ENCODE results near the gene ITPRID2. TPM values are rescaled to one million over a fixed set of nuclear protein-coding genes. Genes with fewer than 3 reads are reported as not detected.

The ITPRID2 gene
- total RNA-seq, 4 donors from 2014 or later = 20.1 to 69.2 (median 60.1) TPM

- no peak for DNase-seq
- H3K27ac ChIP-seq = no peak overlapping the region
- 88 to 90% methylated on average over 4 of the region's 4 CpGs for WGBS, 2 donors
- H3K36me3 ChIP-seq = no peaks in the 10 kb centered on the region
- peaks cover 0 to 12% (median 0%) of the 10 kb centered on the region in 3 donors for H3K4me1 ChIP-seq
- no peaks in the 10 kb centered on the region for H3K9me3 ChIP-seq
- TF ChIP-seq POLR2A (IDR thresholded peaks at IDR 0.05) = no peak
- TF ChIP-seq, protein P1, sequence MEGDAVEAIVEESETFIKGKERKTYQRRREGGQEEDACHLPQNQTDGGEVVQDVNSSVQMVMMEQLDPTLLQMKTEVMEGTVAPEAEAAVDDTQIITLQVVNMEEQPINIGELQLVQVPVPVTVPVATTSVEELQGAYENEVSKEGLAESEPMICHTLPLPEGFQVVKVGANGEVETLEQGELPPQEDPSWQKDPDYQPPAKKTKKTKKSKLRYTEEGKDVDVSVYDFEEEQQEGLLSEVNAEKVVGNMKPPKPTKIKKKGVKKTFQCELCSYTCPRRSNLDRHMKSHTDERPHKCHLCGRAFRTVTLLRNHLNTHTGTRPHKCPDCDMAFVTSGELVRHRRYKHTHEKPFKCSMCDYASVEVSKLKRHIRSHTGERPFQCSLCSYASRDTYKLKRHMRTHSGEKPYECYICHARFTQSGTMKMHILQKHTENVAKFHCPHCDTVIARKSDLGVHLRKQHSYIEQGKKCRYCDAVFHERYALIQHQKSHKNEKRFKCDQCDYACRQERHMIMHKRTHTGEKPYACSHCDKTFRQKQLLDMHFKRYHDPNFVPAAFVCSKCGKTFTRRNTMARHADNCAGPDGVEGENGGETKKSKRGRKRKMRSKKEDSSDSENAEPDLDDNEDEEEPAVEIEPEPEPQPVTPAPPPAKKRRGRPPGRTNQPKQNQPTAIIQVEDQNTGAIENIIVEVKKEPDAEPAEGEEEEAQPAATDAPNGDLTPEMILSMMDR (IDR thresholded peaks at IDR 0.05) = no peak
- H3K4me3 ChIP-seq = no peak overlapping the region
- H3K27me3 ChIP-seq = no peaks in the 10 kb centered on the region
- intact Hi-C loops (cut with DNase I) = no loop called here
Observed at GRCh38 chr2:181861379-181861778, 30.2 kb upstream of the ITPRID2 start.

DNA sequence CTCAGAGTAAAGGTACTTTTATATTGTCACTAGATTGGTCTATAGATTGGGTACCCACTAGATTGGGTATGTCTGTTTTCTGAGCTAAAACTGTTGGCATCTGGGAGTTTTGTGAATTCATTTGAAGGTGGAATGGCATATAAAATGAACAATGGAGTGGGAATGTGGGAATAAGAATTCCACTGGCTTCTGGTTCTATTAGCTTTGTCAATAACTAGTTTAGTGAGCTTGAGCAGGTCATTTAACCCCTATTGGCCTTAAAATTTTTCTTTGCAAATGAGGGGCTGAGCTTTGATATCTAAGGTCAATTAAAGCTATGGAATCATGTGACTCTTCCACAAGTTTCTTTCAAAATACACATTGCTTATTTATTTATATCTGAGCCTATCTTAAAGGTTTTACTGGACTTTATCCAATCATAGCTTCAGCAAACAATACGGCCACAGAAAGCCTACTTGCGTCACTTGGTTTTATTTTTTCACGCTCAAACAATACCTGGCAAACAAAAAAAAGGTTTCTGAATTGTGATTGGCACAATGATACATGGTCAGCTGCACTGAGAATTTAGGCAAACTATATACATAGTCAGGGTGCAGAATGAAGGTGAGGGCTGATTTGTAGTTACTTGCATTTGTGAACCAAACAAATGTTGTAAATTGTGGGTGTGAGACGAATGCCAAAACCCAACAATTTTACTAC is 28.8 kb upstream of the ITPRID2 start:
- Histone ChIP-seq H3K9me3 (no peaks in the 10 kb centered on the region), H3K27ac (no peak overlapping the region), H3K4me3 (no peak overlapping the region), H3K4me1 (peaks cover 0 to 12% (median 0%) of the 10 kb centered on the region in 3 donors), H3K27me3 (no peaks in the 10 kb centered on the region), H3K36me3 (no peaks in the 10 kb centered on the region)
- WGBS, 2 donors = 78 to 86% methylated on average over 4 of the region's 4 CpGs
- intact Hi-C loops (cut with DNase I) = no loop called here
- TF ChIP-seq POLR2A (IDR thresholded peaks at IDR 0.05) = no peak
- TF ChIP-seq, protein P1 (IDR thresholded peaks at IDR 0.05) = no peak
- no peak for DNase-seq

DNA sequence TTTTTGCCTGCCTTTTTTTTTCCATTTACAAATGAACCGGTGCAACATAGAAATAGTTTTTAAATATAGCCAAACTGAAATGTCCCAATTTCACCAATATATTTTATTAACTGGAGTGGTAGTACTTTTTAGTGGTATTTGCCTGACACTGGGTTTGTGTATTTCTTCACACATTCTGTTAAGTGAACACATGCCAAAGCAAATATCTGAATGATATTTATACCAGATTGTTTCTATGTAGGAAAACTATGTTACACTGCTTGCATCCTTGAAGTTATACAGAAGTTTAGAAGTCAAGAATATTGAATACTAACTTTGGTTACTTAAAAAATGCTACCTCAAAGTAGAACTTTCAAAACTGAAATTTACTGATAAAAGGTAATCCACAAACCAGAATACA is 19.4 kb upstream of the ITPRID2 start:
- Histone ChIP-seq H3K4me1 (no peaks in the 10 kb centered on the region), H3K9me3 (no peaks in the 10 kb centered on the region), H3K36me3 (no peaks in the 10 kb centered on the region), H3K4me3 (no peak overlapping the region), H3K27me3 (no peaks in the 10 kb centered on the region), H3K27ac (no peak overlapping the region)
- 90 to 96% methylated on average over 1 of the region's 1 CpG for WGBS, 2 donors
- no peak for DNase-seq
- intact Hi-C loops (cut with DNase I) = no loop called here
- TF ChIP-seq, protein P1 (IDR thresholded peaks at IDR 0.05) = no peak
- TF ChIP-seq POLR2A (IDR thresholded peaks at IDR 0.05) = no peak

DNA sequence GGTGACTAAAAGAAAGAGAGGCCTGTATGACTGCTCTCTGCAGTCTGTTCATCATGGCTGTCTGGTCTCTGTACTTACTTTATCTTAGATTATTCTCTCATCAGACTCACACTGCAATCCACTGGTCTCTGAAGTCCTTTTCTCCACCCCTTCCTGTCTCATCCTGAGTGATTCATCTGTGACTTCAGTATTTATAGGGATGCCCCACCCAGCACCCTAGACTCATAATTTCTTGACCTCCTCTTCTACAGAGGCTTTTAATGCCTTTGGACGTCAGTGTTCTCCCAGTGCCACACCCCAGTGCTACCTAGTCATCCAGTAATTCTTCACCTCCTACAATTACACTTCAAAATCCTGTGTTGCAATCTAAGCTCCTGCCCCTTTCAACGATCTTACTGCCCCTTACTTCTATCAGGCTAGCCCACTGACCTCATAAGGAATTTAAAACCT is 14.9 kb upstream of the ITPRID2 start:
- WGBS, 2 donors = 21 to 29% methylated on average over 2 of the region's 2 CpGs
- Histone ChIP-seq H3K4me3 (no peak overlapping the region), H3K27ac (no peak overlapping the region), H3K36me3 (no peaks in the 10 kb centered on the region), H3K9me3 (no peaks in the 10 kb centered on the region), H3K4me1 (no peaks in the 10 kb centered on the region), H3K27me3 (no peaks in the 10 kb centered on the region)
- TF ChIP-seq, protein P1 (IDR thresholded peaks at IDR 0.05) = no peak
- TF ChIP-seq POLR2A (IDR thresholded peaks at IDR 0.05) = no peak
- no peak for DNase-seq
- intact Hi-C loops (cut with DNase I) = no loop called here

DNA sequence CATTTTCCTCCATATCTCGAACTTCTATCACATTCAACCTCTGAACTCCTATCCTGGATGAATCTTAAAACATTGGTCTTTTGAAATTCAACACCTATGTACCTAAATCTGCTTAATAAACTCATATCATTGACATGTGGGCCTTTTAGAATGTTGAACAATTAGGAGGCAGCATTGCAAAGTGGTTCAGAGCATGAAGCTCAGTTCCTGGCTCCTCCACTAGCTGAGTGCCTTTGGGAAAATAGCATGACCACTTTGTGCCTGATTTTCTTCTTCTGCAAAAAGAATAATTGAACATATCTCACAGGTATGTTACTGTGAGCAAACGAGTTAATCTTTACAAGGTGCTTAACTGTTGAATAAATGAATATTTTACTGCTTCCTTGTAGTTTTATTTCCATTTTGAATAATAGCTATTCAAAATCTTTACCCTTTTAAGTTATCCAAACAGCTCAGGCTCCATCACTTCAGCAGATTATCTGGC is 14.3 kb upstream of the ITPRID2 start:
- no peaks in the 10 kb centered on the region for H3K4me1 ChIP-seq
- no peaks in the 10 kb centered on the region for H3K27me3 ChIP-seq
- intact Hi-C loops (cut with DNase I) = no loop called here
- 66% methylated on average over 2 of the region's 2 CpGs for WGBS, 2 donors
- H3K36me3 ChIP-seq = no peaks in the 10 kb centered on the region
- H3K27ac ChIP-seq = no peak overlapping the region
- no peak for TF ChIP-seq POLR2A (IDR thresholded peaks at IDR 0.05)
- TF ChIP-seq, protein P1 (IDR thresholded peaks at IDR 0.05) = no peak
- no peaks in the 10 kb centered on the region for H3K9me3 ChIP-seq
- DNase-seq = no peak
- H3K4me3 ChIP-seq = no peak overlapping the region
